Stimulated activated CD8-positive, alpha-beta memory T cell treated with anti-CD3 and anti-CD28 coated beads, Interleukin-4, amount 100 ng/mL, for 1 hour (primary cell): ENCODE measurements around the gene TBC1D2.
"Not testable (repeated sequence)": the region's sequence is repeated elsewhere in the genome, so short reads cannot be mapped to it uniquely, and the experiment has no call there.

Experiments
- DNase-seq, 2 donors: peaks; one replicate each; pipeline ENCODE4 v3.0.0-alpha.2; 2020; ENCODE audit warnings: low read depth in 2 of 2, low spot score in 1 of 2

Gene TBC1D2

GRCh38 chr9:98255578-98256296 lies at the start of gene TBC1D2:
TSS of gene TBC1D2 (minus strand) at chr9:98255649. CDS start at chr9:98255541, 108 bp downstream.
- peak; percentile 92 to 97 for DNase-seq

- DNase-seq, result no peak
These were observed 48.9 kb upstream of the TBC1D2 start for GRCh38 chr9:98304381-98304780.

GRCh38 chr9:98303633-98304125 lies 48.2 kb upstream of the TBC1D2 start:
- DNase-seq, result no peak

- no peak for DNase-seq
These were observed 47.6 kb upstream of the TBC1D2 start for GRCh38 chr9:98302938-98303632.

- DNase-seq, result no peak
These were observed 46.7 kb upstream of the TBC1D2 start for GRCh38 chr9:98302150-98302549.

GRCh38 chr9:98300611-98301010 lies 45.2 kb upstream of the TBC1D2 start:
- no peak for DNase-seq

- no peak for DNase-seq
These were observed 43.0 kb upstream of the TBC1D2 start for GRCh38 chr9:98298476-98298875.

- DNase-seq, result no peak
These were observed 40.4 kb upstream of the TBC1D2 start for GRCh38 chr9:98295824-98296223.

- no peak for DNase-seq
These were observed 36.4 kb upstream of the TBC1D2 start for GRCh38 chr9:98291820-98292219.

GRCh38 chr9:98290411-98290810 lies 35.0 kb upstream of the TBC1D2 start:
- DNase-seq, result no peak

- DNase-seq, result no peak
These were observed 34.3 kb upstream of the TBC1D2 start for GRCh38 chr9:98289614-98290201.

- no peak for DNase-seq
These were observed 33.4 kb upstream of the TBC1D2 start for GRCh38 chr9:98288881-98289280.

- DNase-seq, result no peak
These were observed 31.9 kb upstream of the TBC1D2 start for GRCh38 chr9:98287384-98287783.

- DNase-seq, result no peak
These were observed 30.0 kb upstream of the TBC1D2 start for GRCh38 chr9:98285446-98285845.

- no peak for DNase-seq
These were observed 29.3 kb upstream of the TBC1D2 start for GRCh38 chr9:98284754-98285153.

GRCh38 chr9:98283143-98283542 lies 27.7 kb upstream of the TBC1D2 start:
- DNase-seq, result not testable (repeated sequence)

- DNase-seq, result no peak
These were observed 25.8 kb upstream of the TBC1D2 start for GRCh38 chr9:98281281-98281680.

GRCh38 chr9:98280574-98280973 lies 25.1 kb upstream of the TBC1D2 start:
- DNase-seq, result no peak

- no peak for DNase-seq
These were observed 24.7 kb upstream of the TBC1D2 start for GRCh38 chr9:98280162-98280561.

- DNase-seq, result no peak
These were observed 21.5 kb upstream of the TBC1D2 start for GRCh38 chr9:98276907-98277469.

- no peak for DNase-seq
These were observed 19.7 kb upstream of the TBC1D2 start for GRCh38 chr9:98275159-98275558.

GRCh38 chr9:98272083-98272482 lies 16.6 kb upstream of the TBC1D2 start:
- no peak for DNase-seq
